ENCODE results near the gene RFC2.

RFC2 gene

DNA sequence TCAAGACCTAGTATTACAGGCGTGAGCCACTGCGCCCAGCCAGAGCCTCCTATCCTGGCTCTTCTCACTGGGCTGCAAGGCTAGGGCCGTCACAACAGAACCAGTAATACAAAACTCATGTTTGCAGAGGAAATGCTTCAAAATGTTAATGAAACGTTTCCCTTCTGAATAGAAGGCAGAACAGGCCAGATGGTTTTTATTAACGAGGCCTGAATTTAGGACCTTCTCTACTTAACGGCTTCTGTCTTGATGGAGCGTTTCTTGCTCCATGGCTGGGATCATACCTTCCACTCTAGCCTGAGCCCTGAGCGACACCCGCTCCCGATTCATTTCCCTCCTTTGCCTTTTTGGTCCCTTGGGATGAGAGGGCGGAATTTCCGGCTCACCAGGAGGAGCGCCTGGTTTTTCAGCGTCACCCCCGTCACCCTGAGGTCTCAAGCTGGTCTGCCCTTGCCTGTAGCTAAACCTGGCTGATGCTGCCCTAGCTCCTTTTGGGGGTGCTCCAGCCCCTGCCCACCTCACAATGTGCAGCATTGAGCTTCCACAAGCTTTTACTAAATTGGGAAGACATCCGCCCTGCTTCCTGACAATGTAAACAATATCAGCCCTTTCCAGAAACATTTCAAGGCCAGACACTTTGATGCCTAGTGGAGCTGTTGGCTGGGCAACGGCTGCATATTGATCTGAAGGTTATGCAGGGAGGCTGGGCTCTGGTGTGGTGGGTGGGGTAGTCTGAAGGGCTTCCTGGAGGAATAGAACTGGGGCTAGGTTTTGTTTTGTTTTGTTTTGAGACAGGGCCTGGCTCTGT lies 40.2 kb upstream of the RFC2 start:
- no peak overlapping the region for H3K4me3 ChIP-seq (ENCODE audit: low read depth, low read length)
- no peak for DNase-seq (ENCODE audit: low read depth)

DNA sequence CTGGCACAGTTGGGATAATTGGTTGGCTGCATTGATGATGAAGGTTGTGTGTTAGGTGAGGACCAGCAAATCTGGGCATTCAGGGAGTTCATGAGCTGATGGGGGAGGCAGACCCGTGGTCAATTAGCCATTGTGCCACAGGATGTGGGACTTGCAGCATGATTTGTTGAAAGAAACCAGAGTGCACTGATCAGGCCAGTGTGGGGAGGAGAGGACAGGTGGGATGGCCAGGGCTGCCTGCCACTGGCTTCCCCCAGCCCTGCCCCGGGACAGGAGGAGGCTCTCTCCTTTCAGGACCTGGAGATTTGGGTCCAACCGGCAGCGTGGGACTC lies 39.3 kb upstream of the RFC2 start:
- peak; percentile 82 for DNase-seq (ENCODE audit: low read depth)
- peak overlapping the region; percentile 51 for H3K4me3 ChIP-seq (ENCODE audit: low read depth, low read length)
- TF ChIP-seq, protein P1, sequence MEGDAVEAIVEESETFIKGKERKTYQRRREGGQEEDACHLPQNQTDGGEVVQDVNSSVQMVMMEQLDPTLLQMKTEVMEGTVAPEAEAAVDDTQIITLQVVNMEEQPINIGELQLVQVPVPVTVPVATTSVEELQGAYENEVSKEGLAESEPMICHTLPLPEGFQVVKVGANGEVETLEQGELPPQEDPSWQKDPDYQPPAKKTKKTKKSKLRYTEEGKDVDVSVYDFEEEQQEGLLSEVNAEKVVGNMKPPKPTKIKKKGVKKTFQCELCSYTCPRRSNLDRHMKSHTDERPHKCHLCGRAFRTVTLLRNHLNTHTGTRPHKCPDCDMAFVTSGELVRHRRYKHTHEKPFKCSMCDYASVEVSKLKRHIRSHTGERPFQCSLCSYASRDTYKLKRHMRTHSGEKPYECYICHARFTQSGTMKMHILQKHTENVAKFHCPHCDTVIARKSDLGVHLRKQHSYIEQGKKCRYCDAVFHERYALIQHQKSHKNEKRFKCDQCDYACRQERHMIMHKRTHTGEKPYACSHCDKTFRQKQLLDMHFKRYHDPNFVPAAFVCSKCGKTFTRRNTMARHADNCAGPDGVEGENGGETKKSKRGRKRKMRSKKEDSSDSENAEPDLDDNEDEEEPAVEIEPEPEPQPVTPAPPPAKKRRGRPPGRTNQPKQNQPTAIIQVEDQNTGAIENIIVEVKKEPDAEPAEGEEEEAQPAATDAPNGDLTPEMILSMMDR (IDR thresholded peaks at IDR 0.05; ENCODE audit: low read depth, low read length): no peak
- TF ChIP-seq, protein P2, sequence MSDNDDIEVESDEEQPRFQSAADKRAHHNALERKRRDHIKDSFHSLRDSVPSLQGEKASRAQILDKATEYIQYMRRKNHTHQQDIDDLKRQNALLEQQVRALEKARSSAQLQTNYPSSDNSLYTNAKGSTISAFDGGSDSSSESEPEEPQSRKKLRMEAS (IDR thresholded peaks at IDR 0.05; ENCODE audit: low read depth, low read length): peak; percentile 68
- peak; percentile 59; the same call in 1 of the 2 replicates for TF ChIP-seq MYC (IDR thresholded peaks at IDR 0.05; ENCODE audit: low read depth, low read length)

More for the DNA sequence above, 40.2 kb upstream of the RFC2 start:
- TF ChIP-seq, protein P1 (IDR thresholded peaks at IDR 0.05; ENCODE audit: low read depth, low read length): no peak
- TF ChIP-seq, protein P2 (IDR thresholded peaks at IDR 0.05; ENCODE audit: low read depth, low read length): no peak
- TF ChIP-seq MYC (IDR thresholded peaks at IDR 0.05; ENCODE audit: low read depth, low read length) (no peak), POLR2A (IDR thresholded peaks at IDR 0.05; ENCODE audit: extremely low read depth, insufficient read length) (no peak)

DNA sequence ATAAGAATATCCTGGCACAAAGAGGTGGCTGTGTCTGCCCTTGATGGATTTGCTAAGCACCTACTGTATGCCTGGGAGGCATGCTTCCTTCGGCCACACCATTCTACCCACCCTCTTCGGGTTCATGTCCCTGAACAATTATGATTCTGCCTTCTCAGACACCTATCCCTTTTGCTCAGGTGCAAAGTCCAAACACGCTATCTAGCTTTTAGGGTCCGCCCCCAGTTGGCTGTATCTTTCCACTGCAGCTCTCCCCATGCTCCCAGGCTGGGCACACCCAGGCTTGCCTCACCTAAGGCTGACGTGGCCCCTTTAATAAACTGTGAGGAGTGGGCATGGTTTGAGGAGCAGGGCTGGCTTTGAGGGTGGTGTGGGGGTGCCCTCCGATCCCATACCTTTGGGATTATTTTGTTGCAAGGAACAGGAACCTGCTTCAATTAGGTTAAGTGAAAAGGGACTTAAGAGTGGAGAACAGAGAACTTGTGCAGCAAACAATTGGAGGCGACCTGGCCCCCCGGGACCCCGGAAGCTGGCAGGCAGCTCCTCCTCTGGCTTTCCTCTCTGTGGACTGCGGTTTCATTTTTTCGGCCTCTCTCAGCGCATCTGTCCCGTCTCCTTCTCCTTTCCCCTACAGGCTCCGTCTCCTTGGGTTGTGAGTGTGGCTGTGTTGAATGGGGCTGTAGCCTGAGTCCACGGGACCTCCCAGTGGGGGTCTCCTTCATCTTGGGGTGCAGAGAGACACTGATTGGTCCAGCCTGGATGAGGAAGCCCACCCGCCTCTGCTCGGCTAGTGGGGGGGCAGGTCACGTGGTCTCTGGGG lies 38.8 kb upstream of the RFC2 start:
- H3K4me3 ChIP-seq (ENCODE audit: low read depth, low read length): peak overlapping the region; percentile 51
- DNase-seq (ENCODE audit: low read depth): peak; percentile 94
- TF ChIP-seq MYC (IDR thresholded peaks at IDR 0.05; ENCODE audit: low read depth, low read length) (no peak; the same call in 1 of the 2 replicates), POLR2A (IDR thresholded peaks at IDR 0.05; ENCODE audit: extremely low read depth, insufficient read length) (no peak)
- TF ChIP-seq, protein P2 (IDR thresholded peaks at IDR 0.05; ENCODE audit: low read depth, low read length): no peak; the same call in 1 of the 2 replicates
- TF ChIP-seq, protein P1 (IDR thresholded peaks at IDR 0.05; ENCODE audit: low read depth, low read length): no peak

DNA sequence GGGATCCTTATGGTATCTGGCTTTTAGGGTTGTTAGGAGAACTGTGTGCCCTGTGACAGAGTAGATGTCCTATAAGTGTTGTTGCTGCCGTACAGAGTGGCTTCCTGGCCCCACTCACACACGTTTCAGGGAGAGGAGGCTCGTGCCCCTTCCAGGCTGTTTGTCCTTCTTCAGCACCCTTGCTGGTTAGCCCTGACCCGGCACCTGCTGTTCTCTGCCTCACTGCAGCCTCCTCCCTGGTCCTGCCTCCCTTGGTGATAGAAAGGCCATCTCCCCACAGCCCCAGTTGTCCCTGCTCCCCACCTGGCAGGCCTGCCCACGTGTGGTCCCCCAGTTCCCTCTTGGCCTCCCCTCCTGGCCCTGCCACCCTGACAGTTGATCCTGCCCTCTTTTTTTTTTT lies 37.3 kb upstream of the RFC2 start:
- no peak overlapping the region for H3K4me3 ChIP-seq (ENCODE audit: low read depth, low read length)
- TF ChIP-seq, protein P1 (IDR thresholded peaks at IDR 0.05; ENCODE audit: low read depth, low read length): no peak
- TF ChIP-seq POLR2A (IDR thresholded peaks at IDR 0.05; ENCODE audit: extremely low read depth, insufficient read length): no peak
- TF ChIP-seq MYC (IDR thresholded peaks at IDR 0.05; ENCODE audit: low read depth, low read length): no peak
- DNase-seq (ENCODE audit: low read depth): no peak

DNA sequence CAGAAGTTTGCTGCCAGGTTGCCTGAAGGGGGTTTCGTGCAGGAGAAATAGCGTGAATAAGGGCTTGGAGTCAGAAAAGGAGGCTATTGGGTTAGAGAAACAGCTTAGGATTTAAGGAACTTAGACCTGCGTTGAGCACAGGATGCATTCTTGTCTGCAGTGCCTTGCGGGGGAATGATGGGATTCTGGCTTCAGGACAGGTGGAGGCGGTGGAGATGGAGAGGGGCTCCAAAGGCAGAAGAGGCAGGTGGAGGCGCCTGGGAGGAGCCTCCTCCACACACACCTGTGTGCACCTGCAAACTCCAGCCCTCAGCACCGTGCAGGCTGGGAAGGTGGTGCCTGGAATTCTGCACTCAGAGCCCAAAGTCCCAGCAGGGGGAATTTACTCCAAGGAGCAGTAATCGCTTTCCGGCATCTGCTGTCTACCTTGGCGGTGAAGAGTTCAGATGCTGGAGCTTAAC lies 36.8 kb upstream of the RFC2 start:
- no peak for TF ChIP-seq MYC (IDR thresholded peaks at IDR 0.05; ENCODE audit: low read depth, low read length)
- TF ChIP-seq, protein P1 (IDR thresholded peaks at IDR 0.05; ENCODE audit: low read depth, low read length): no peak
- TF ChIP-seq, protein P2 (IDR thresholded peaks at IDR 0.05; ENCODE audit: low read depth, low read length): no peak
- TF ChIP-seq POLR2A (IDR thresholded peaks at IDR 0.05; ENCODE audit: extremely low read depth, insufficient read length): no peak
- peak overlapping the region; percentile 65 for H3K4me3 ChIP-seq (ENCODE audit: low read depth, low read length)
- DNase-seq (ENCODE audit: low read depth): peak; percentile 53

All from NB4 (cell line).